Measurements from ENCODE around the gene HEATR5A.

HEATR5A gene

GRCh38 chr14:31287294-31287972 is 132.9 kb downstream of the HEATR5A start:
- Histone ChIP-seq H3K27me3 (ENCODE audit: insufficient read depth, poor library complexity, severe bottlenecking) (no peaks in the 10 kb centered on the region), H3K4me3 (replicated peaks; ENCODE audit: insufficient read depth, low read length) (no peak overlapping the region), H3K27ac (replicated peaks) (no peak overlapping the region)
- DNase-seq (ENCODE audit: low read depth in 1 of 2, low spot score in 1 of 2) = no peak
- TF ChIP-seq CTCF (IDR thresholded peaks at IDR 0.05; ENCODE audit: insufficient read depth, low read length) (no peak), SPI1 (IDR thresholded peaks at IDR 0.05; ENCODE audit: borderline replicate concordance, low read depth) (no peak), GABPA (IDR thresholded peaks at IDR 0.05; ENCODE audit: low read depth) (no peak), POLR2AphosphoS5 (IDR thresholded peaks at IDR 0.05; ENCODE audit: low read depth) (no peak)
- TF ChIP-seq, protein P1, sequence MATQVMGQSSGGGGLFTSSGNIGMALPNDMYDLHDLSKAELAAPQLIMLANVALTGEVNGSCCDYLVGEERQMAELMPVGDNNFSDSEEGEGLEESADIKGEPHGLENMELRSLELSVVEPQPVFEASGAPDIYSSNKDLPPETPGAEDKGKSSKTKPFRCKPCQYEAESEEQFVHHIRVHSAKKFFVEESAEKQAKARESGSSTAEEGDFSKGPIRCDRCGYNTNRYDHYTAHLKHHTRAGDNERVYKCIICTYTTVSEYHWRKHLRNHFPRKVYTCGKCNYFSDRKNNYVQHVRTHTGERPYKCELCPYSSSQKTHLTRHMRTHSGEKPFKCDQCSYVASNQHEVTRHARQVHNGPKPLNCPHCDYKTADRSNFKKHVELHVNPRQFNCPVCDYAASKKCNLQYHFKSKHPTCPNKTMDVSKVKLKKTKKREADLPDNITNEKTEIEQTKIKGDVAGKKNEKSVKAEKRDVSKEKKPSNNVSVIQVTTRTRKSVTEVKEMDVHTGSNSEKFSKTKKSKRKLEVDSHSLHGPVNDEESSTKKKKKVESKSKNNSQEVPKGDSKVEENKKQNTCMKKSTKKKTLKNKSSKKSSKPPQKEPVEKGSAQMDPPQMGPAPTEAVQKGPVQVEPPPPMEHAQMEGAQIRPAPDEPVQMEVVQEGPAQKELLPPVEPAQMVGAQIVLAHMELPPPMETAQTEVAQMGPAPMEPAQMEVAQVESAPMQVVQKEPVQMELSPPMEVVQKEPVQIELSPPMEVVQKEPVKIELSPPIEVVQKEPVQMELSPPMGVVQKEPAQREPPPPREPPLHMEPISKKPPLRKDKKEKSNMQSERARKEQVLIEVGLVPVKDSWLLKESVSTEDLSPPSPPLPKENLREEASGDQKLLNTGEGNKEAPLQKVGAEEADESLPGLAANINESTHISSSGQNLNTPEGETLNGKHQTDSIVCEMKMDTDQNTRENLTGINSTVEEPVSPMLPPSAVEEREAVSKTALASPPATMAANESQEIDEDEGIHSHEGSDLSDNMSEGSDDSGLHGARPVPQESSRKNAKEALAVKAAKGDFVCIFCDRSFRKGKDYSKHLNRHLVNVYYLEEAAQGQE (IDR thresholded peaks at IDR 0.05; ENCODE audit: insufficient replicate concordance, low read depth) = no peak

DNA sequence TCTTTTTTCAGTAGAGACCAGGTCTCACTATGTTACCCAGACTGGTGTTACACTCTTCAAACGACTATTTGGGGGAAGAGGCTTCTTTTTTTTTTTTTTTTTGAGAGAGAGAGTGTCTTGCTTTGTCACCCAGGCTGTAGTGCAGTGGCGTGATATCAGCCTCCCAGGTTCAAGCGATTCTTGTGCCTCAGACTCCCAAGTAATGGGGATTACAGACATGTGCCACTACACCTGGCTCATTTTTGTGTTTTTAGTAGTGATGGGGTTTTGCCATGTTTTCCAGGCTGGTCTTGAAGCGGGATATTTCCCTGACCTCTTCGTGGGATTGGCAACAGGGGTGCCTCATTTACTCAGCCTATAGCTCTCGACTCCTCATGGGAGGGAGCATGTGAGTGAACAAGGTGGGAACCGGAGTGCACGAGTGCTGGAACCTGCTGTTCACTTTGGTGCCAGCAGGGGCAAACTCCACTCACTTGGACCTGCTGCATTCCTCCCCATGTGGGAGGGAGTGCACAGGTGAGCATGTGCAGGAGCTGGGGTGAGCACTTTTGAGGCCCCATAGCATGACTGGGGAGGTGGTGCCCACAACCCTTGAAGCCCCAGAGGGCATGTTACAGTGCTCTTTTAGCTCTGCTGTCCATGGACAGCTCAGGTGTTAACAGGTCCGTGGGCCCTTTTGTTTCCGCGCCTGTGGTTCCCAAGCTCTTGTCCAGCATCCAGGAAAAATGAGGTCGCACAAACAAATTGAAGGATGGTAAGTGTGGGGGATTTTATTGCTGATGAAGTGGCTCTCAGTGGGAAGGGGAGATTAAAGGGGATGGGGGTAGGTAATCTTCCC is 133.7 kb downstream of the HEATR5A start:
- Histone ChIP-seq H3K27me3 (ENCODE audit: insufficient read depth, poor library complexity, severe bottlenecking) (no peaks in the 10 kb centered on the region), H3K4me3 (replicated peaks; ENCODE audit: insufficient read depth, low read length) (no peak overlapping the region), H3K27ac (replicated peaks) (no peak overlapping the region)
- DNase-seq (ENCODE audit: low read depth in 1 of 2, low spot score in 1 of 2) = peak in 1 of 2 experiments; percentile 4
- TF ChIP-seq CTCF (IDR thresholded peaks at IDR 0.05; ENCODE audit: insufficient read depth, low read length) (no peak), POLR2AphosphoS5 (IDR thresholded peaks at IDR 0.05; ENCODE audit: low read depth) (no peak)
- TF ChIP-seq, protein P1 (IDR thresholded peaks at IDR 0.05; ENCODE audit: insufficient replicate concordance, low read depth) = no peak

DNA sequence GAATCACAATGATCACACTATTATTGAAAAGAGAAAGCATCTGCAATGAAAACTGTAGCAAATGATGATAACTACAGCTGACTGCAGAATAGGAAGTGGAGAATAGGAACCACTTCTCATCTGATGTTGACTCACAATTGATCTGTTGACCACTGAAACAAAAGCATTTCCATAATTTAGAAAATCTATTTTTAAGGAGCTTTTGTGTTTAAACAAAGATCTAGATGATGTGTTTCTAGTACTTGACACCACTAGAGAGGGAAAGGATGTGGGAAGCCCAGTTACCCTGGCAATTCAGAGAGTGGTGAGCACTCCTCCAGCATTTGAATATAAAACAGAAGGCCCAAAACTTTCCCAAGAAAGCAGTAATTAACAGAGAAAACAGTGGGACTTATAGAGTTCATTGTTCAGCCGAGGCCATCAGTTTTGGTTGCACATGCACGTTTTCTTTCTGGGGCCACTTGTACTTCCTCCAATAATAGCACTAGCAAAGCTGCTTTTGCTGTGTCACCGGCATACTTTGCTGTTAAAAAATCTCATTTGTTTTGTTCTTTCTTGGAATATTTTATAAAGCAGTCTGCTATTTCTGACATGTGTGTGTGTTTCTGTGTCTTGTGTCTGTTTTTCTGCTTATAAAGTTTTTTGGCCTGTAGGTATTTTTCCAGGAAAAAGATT is 136.6 kb downstream of the HEATR5A start:
- no peak overlapping the region for H3K4me3 ChIP-seq (replicated peaks; ENCODE audit: insufficient read depth, low read length)
- H3K27ac ChIP-seq (replicated peaks) = peak overlapping the region; percentile 65
- TF ChIP-seq SPI1 (IDR thresholded peaks at IDR 0.05; ENCODE audit: borderline replicate concordance, low read depth) (peak; percentile 79; the same call in 1 of the 2 replicates), GABPA (IDR thresholded peaks at IDR 0.05; ENCODE audit: low read depth) (no peak)
- H3K27me3 ChIP-seq (ENCODE audit: insufficient read depth, poor library complexity, severe bottlenecking) = no peaks in the 10 kb centered on the region
- DNase-seq (ENCODE audit: low read depth in 1 of 2, low spot score in 1 of 2) = peak; percentile 29 to 49

DNA sequence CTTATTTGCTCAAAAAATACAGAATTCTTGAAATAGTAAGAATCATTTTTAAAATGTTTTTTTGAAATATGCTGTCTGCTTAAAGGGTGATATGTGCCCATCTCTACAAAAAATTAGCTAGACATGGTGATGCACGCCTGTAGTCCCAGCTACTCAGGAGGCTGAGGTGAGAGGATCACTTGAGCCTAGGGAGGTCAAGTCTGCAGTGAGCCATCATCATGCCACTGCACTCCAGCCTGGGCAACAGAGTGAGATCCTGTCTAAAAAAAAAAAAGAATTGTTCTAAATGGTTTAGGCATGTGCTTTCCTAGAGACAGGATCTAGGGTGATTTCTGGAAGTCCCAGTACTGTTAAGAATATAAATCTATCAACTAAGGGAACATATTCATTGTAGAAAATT is 137.2 kb downstream of the HEATR5A start:
- TF ChIP-seq POLR2AphosphoS5 (IDR thresholded peaks at IDR 0.05; ENCODE audit: low read depth) (no peak), SPI1 (IDR thresholded peaks at IDR 0.05; ENCODE audit: borderline replicate concordance, low read depth) (no peak), CTCF (IDR thresholded peaks at IDR 0.05; ENCODE audit: insufficient read depth, low read length) (no peak), GABPA (IDR thresholded peaks at IDR 0.05; ENCODE audit: low read depth) (no peak)
- TF ChIP-seq, protein P1 (IDR thresholded peaks at IDR 0.05; ENCODE audit: insufficient replicate concordance, low read depth) = no peak
- H3K27me3 ChIP-seq (ENCODE audit: insufficient read depth, poor library complexity, severe bottlenecking) = no peaks in the 10 kb centered on the region
- no peak for DNase-seq (ENCODE audit: low read depth in 1 of 2, low spot score in 1 of 2)
- H3K4me3 ChIP-seq (replicated peaks; ENCODE audit: insufficient read depth, low read length) = no peak overlapping the region
- H3K27ac ChIP-seq (replicated peaks) = no peak overlapping the region
